Activated CD4-positive, alpha-beta T cell treated with anti-CD3 and anti-CD28 coated beads for 1 hour (primary cell): ENCODE measurements around the gene NR5A2.

ENCODE experiments used
- DNase-seq: peaks from one replicate; pipeline ENCODE4 v3.0.0-alpha.2; 2020

NR5A2 gene

GRCh38 chr1:200036619-200037270 lies 9.2 kb downstream of the NR5A2 start:
- no peak for DNase-seq

GRCh38 chr1:200037501-200037900 lies 10.0 kb downstream of the NR5A2 start:
- DNase-seq: no peak

GRCh38 chr1:200037904-200038303 lies 10.4 kb downstream of the NR5A2 start:
- DNase-seq: no peak

GRCh38 chr1:200038325-200038980 lies 10.9 kb downstream of the NR5A2 start:
- DNase-seq: no peak

- no peak for DNase-seq
Observed at GRCh38 chr1:200038981-200039848, 11.7 kb downstream of the NR5A2 start.

- DNase-seq: no peak
Observed at GRCh38 chr1:200039849-200040474, 12.5 kb downstream of the NR5A2 start.

- DNase-seq: no peak
Observed at GRCh38 chr1:200040481-200041138, 13.1 kb downstream of the NR5A2 start.

- no peak for DNase-seq
Observed at GRCh38 chr1:200041337-200042118, 14.0 kb downstream of the NR5A2 start.

GRCh38 chr1:200042119-200042551 lies 14.6 kb downstream of the NR5A2 start:
- DNase-seq: no peak

- DNase-seq: no peak
Observed at GRCh38 chr1:200042552-200043335, 15.2 kb downstream of the NR5A2 start.

GRCh38 chr1:200043336-200043668 lies 15.8 kb downstream of the NR5A2 start:
- DNase-seq: no peak

GRCh38 chr1:200046115-200046514 lies 18.6 kb downstream of the NR5A2 start:
- DNase-seq: no peak

GRCh38 chr1:200048244-200048643 lies 20.7 kb downstream of the NR5A2 start:
- no peak for DNase-seq

GRCh38 chr1:200049810-200050209 lies 22.3 kb downstream of the NR5A2 start:
- DNase-seq: no peak

GRCh38 chr1:200051620-200052019 lies 24.1 kb downstream of the NR5A2 start:
- no peak for DNase-seq

- no peak for DNase-seq
Observed at GRCh38 chr1:200053091-200053490, 25.6 kb downstream of the NR5A2 start.

GRCh38 chr1:200053646-200054045 lies 26.1 kb downstream of the NR5A2 start:
- no peak for DNase-seq

- no peak for DNase-seq
Observed at GRCh38 chr1:200058341-200058740, 30.8 kb downstream of the NR5A2 start.

GRCh38 chr1:200062143-200062542 lies 34.6 kb downstream of the NR5A2 start:
- no peak for DNase-seq

- DNase-seq: no peak
Observed at GRCh38 chr1:200072636-200073285, 45.3 kb downstream of the NR5A2 start.

- no peak for DNase-seq
Observed at GRCh38 chr1:200073286-200073637, 45.8 kb downstream of the NR5A2 start.
